ENCODE data around the gene BPI. TPM values are rescaled to one million over a fixed set of nuclear protein-coding genes. Genes with fewer than 3 reads are reported as not detected.

BPI gene
- total and polyA plus RNA-seq, 11 donors, result 0.18 to 2.9 (median 0.32) TPM; not detected in 7

DNA sequence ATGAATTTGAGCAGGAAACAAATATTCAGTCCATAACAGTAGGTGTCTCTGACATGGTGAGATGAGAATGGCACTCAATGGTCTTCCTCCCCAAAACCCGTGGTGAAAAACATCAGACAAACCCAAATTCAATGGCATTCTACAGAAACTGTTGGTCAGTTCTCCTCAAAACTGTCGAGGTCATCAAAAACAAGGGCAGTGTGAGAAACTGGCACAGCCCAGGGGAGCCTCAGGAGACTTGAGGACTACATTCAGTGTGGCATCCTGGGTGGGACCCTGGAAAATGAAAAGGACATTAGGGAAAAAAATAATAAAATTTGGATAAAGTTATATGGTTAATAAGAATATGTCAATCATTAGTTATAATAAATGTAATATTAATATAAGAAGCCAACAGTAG, 82.9 kb downstream of the BPI start:
- WGBS, 4 donors, result 64 to 77% (median 74%) methylated on average over 2 of the region's 2 CpGs
- Histone ChIP-seq H3K36me3 (no peaks in the 10 kb centered on the region), H3K27me3 (no peaks in the 10 kb centered on the region), H3K4me3 (no peak overlapping the region), H3K9me3 (no peaks in the 10 kb centered on the region), H3K27ac (no peak overlapping the region), H3K4me1 (no peaks in the 10 kb centered on the region)
- ATAC-seq (no peak), DNase-seq (no peak)
- TF ChIP-seq, protein P1, sequence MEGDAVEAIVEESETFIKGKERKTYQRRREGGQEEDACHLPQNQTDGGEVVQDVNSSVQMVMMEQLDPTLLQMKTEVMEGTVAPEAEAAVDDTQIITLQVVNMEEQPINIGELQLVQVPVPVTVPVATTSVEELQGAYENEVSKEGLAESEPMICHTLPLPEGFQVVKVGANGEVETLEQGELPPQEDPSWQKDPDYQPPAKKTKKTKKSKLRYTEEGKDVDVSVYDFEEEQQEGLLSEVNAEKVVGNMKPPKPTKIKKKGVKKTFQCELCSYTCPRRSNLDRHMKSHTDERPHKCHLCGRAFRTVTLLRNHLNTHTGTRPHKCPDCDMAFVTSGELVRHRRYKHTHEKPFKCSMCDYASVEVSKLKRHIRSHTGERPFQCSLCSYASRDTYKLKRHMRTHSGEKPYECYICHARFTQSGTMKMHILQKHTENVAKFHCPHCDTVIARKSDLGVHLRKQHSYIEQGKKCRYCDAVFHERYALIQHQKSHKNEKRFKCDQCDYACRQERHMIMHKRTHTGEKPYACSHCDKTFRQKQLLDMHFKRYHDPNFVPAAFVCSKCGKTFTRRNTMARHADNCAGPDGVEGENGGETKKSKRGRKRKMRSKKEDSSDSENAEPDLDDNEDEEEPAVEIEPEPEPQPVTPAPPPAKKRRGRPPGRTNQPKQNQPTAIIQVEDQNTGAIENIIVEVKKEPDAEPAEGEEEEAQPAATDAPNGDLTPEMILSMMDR (IDR thresholded peaks at IDR 0.05), result no peak
- no peak for TF ChIP-seq POLR2A (IDR thresholded peaks at IDR 0.05)
- intact Hi-C loops (cut with DNase I), result no loop called here

Other genes starting within 250 kb of the BPI start
- gene TGM2, start 138.9 kb upstream of the BPI start, total RNA-seq, result 1,000 to 10,000 TPM in 1 of 9 donors, 100 to 1,000 TPM in 8; 271 to 1,146 (median 567) TPM
- gene TGM2, start 138.9 kb upstream of the BPI start, polyA plus RNA-seq, result 100 to 1,000 TPM; 211 to 972 TPM
- gene KIAA1755, start 43.4 kb upstream of the BPI start, total RNA-seq, result 1 to 10 TPM; 2.3 to 6.7 (median 5.2) TPM
- gene KIAA1755, start 43.4 kb upstream of the BPI start, polyA plus RNA-seq, result 1 to 10 TPM; 2.1 TPM
- 1 to 10 TPM in 1 of 9 donors, under 1 TPM in 4, not detected in 4; 0.15 to 1.2 (median 0.35) TPM for gene LBP, start 42.3 kb downstream of the BPI start, total RNA-seq
- under 1 TPM in 1 of 2 donors, not detected in 1; 0.58 TPM for gene LBP, start 42.3 kb downstream of the BPI start, polyA plus RNA-seq
- 10 to 100 TPM in 2 of 9 donors, 1 to 10 TPM in 7; 2.9 to 20.2 (median 5.4) TPM for gene SNHG17, start 131.2 kb downstream of the BPI start, total RNA-seq
- gene SNHG17, start 131.2 kb downstream of the BPI start, polyA plus RNA-seq, result 10 to 100 TPM in 1 of 2 donors, 1 to 10 TPM in 1; 8.2 to 11.1 TPM
- gene RALGAPB, start 168.7 kb downstream of the BPI start, total RNA-seq, result 10 to 100 TPM; 19.7 to 31.4 (median 26.2) TPM
- 10 to 100 TPM in 1 of 2 donors, 1 to 10 TPM in 1; 7.6 to 18.4 TPM for gene RALGAPB, start 168.7 kb downstream of the BPI start, polyA plus RNA-seq

Data from heart left ventricle (tissue), 16 donors.